IMR-90 (cell line): ENCODE results near the gene WIPF2. TPM values are rescaled to one million over a fixed set of nuclear protein-coding genes. Genes with fewer than 3 reads are reported as not detected.

Experiments used
- ATAC-seq: fragments of 200-7000 bp; cut with Tn5 transposase; 2 replicates; pipeline ENCODE4 v1.9.1; 2020; ENCODE audit warnings: low read depth, mild to moderate bottlenecking, moderate library complexity
- BruUV-seq: library from RNA; stranded (reverse); fragments of 400-500 nt; replicated peaks from 2 replicates; lab custom pipeline; 2021; lab: Mats Ljungman, UMichigan
- CTCF ChIA-PET: fragments of 300-600 bp; formaldehyde crosslinking; extraction: SDS; loops from one replicate; lab custom pipeline; 2021; ENCODE audit warnings: antibody characterized with exemption; lab: Yijun Ruan, JAX
- POLR2A ChIA-PET: fragments of 300-600 bp; sonication (Branson Sonifier 250); formaldehyde crosslinking; loops from one replicate; lab custom pipeline; 2022; ENCODE audit warnings: antibody characterized with exemption; ENCODE audit not compliant: unreplicated experiment; lab: Charles Lee
- DNase-seq: peaks from one replicate; pipeline ENCODE4 v3.0.0; 2013
- H2AFZ ChIP-seq: replicated peaks from 2 replicates; pipeline ENCODE3; 2013; ENCODE audit warnings: low read length, mild to moderate bottlenecking; ENCODE audit not compliant: poor library complexity
- H2AK5ac ChIP-seq: 2 replicates; pipeline ENCODE4 v1.6.1; 2013; ENCODE audit warnings: low read depth, low read length, inconsistent platforms
- H2AK9ac ChIP-seq: replicated peaks from 2 replicates; pipeline ENCODE3; 2013; ENCODE audit warnings: mild to moderate bottlenecking, low read depth, low read length, moderate library complexity; ENCODE audit not compliant: poor library complexity
- H2BK120ac ChIP-seq: 2 replicates; pipeline ENCODE4 v1.6.1; 2013; ENCODE audit warnings: low read depth, low read length, inconsistent platforms
- H2BK15ac ChIP-seq: 3 replicates; pipeline ENCODE4 v1.6.1; 2013; ENCODE audit warnings: low read depth, low read length, inconsistent platforms
- H2BK20ac ChIP-seq: 2 replicates; pipeline ENCODE4 v1.6.1; 2013; ENCODE audit warnings: low read depth, mild to moderate bottlenecking, inconsistent platforms, low read length, moderate library complexity
- H2BK5ac ChIP-seq: 2 replicates; pipeline ENCODE4 v1.6.1; 2013; ENCODE audit warnings: mild to moderate bottlenecking, low read depth, low read length, inconsistent platforms; ENCODE audit not compliant: poor library complexity, severe bottlenecking
- H3K14ac ChIP-seq: replicated peaks from 2 replicates; pipeline ENCODE4 v1.6.1; 2013; ENCODE audit warnings: low read depth, low read length, inconsistent platforms
- H3K18ac ChIP-seq: 2 replicates; pipeline ENCODE4 v1.6.1; 2013; ENCODE audit warnings: low read depth, low read length, control low read depth
- H3K23ac ChIP-seq: 2 replicates; pipeline ENCODE4 v1.6.1; 2013; ENCODE audit warnings: low read depth, low read length, inconsistent platforms
- H3K27ac ChIP-seq: 2 replicates; pipeline ENCODE4 v1.5.1; 2013; ENCODE audit warnings: mild to moderate bottlenecking, control low read depth, low read length; ENCODE audit not compliant: insufficient read depth
- H3K27me3 ChIP-seq: 2 replicates; pipeline ENCODE4 v1.6.1; 2013; ENCODE audit warnings: low read length; ENCODE audit not compliant: control insufficient read depth, insufficient read depth
- H3K36me3 ChIP-seq: 2 replicates; pipeline ENCODE4 v1.6.1; 2013; ENCODE audit warnings: low read length, mixed read lengths; ENCODE audit not compliant: control insufficient read depth, insufficient read depth
- H3K4ac ChIP-seq: 2 replicates; pipeline ENCODE4 v1.6.1; 2013; ENCODE audit warnings: low read depth, low read length, inconsistent platforms
- H3K4me1 ChIP-seq: 2 replicates; pipeline ENCODE4 v1.6.1; 2013; ENCODE audit warnings: low read length, mixed read lengths; ENCODE audit not compliant: control insufficient read depth, insufficient read depth
- H3K4me2 ChIP-seq: 2 replicates; pipeline ENCODE4 v1.6.1; 2013; ENCODE audit warnings: low read depth, mild to moderate bottlenecking, control low read depth, low read length, moderate library complexity
- H3K4me3 ChIP-seq: 2 replicates; pipeline ENCODE4 v1.5.1; 2013; ENCODE audit warnings: low read depth, mild to moderate bottlenecking, control low read depth, low read length, moderate library complexity; ENCODE audit not compliant: insufficient read depth
- H3K56ac ChIP-seq: 2 replicates; pipeline ENCODE4 v1.6.1; 2013; ENCODE audit warnings: low read length, inconsistent platforms; ENCODE audit not compliant: insufficient read depth; ENCODE audit errors: extremely low read depth
- H3K79me1 ChIP-seq, 2 experiments: 2 replicates each; pipeline ENCODE4 v1.6.1; 2013; ENCODE audit warnings: low read length in 2 of 2, inconsistent platforms in 1 of 2, low read depth in 1 of 2
- H3K9ac ChIP-seq: 2 replicates; pipeline ENCODE4 v1.6.1; 2013; ENCODE audit warnings: low read depth, low read length, control low read depth
- H3K9me1 ChIP-seq: 2 replicates; pipeline ENCODE4 v1.6.1; 2013; ENCODE audit warnings: low read length, inconsistent platforms; ENCODE audit not compliant: insufficient read depth
- H3K9me3 ChIP-seq: 2 replicates; pipeline ENCODE4 v1.6.1; 2013; ENCODE audit warnings: low read length; ENCODE audit not compliant: control insufficient read depth, insufficient read depth
- H4K20me1 ChIP-seq: 2 replicates; pipeline ENCODE4 v1.6.1; 2013; ENCODE audit warnings: low read length, inconsistent platforms; ENCODE audit not compliant: insufficient read depth
- H4K5ac ChIP-seq: 2 replicates; pipeline ENCODE4 v1.6.1; 2013; ENCODE audit warnings: mild to moderate bottlenecking, low read depth, low read length, control low read depth
- H4K8ac ChIP-seq, 2 experiments: 2 replicates each; pipeline ENCODE4 v1.6.1; 2013; ENCODE audit warnings: low read depth in 2 of 2, low read length in 2 of 2, control low read depth in 1 of 2, inconsistent platforms in 1 of 2
- H4K91ac ChIP-seq: 2 replicates; pipeline ENCODE4 v1.6.1; 2013; ENCODE audit warnings: low read depth, low read length, inconsistent platforms; ENCODE audit not compliant: insufficient read depth
- MAZ ChIP-seq: IDR thresholded peaks from 2 replicates; pipeline ENCODE4 v1.6.1; 2012; ENCODE audit warnings: low read depth, mild to moderate bottlenecking, low read length, improper control_type of control experiment, moderate library complexity, borderline replicate concordance
- NFE2L2 ChIP-seq: fragments of 150-350 bp; IDR thresholded peaks from 2 replicates; pipeline ENCODE4 v1.6.1; 2016; ENCODE audit warnings: low read depth, mild to moderate bottlenecking, low read length
- RAD21 ChIP-seq: IDR thresholded peaks from 2 replicates; pipeline ENCODE4 v1.6.1; 2012; ENCODE audit warnings: low read length, improper control_type of control experiment
- WGBS, 2 experiments: methylation state at CpG; one replicate each; pipeline versions ENCODE4 v1.1.5 to v1.1.7; 2013; ENCODE audit warnings: missing lambda C conversion rate in 2 of 2; ENCODE audit not compliant: insufficient read length in 1 of 2; ENCODE audit errors: extremely low coverage in 2 of 2; 5-methylcytosine and 5-hydroxymethylcytosine counted together
- dilution Hi-C: fragments of 300-500 bp; cut with HindIII; formaldehyde crosslinking; loops from one replicate; pipeline ENCODE4 v1.14.3; 2018; ENCODE audit warnings: low sequenced_read_pairs; ENCODE audit not compliant: unreplicated experiment
- in situ Hi-C: fragments of 300-500 bp; cut with MboI; formaldehyde crosslinking; loops from 3 replicates; pipeline ENCODE4 v1.14.3; 2019; ENCODE audit warnings: low sequenced_read_pairs, inconsistent platforms, mixed read lengths
- intact Hi-C: fragments of 100-400 bp; cut with micrococcal nuclease; formaldehyde crosslinking; loops from 2 replicates; pipeline ENCODE4 v1.10.0; 2022
- polyA plus RNA-seq, 3 experiments: library from polyadenylated mRNA; depleted of rRNA; stranded (reverse); fragments of >200 nt; gene quantifications; 2 replicates each; pipeline ENCODE4 v1.2.3, GENCODE V29; 2012; ENCODE audit warnings: low replicate concordance in 1 of 3
- total RNA-seq: library from RNA; depleted of rRNA; stranded (reverse); fragments of >200 nt; gene quantifications from 2 replicates; pipeline ENCODE4 v1.2.3, GENCODE V29; 2012
- TF ChIP-seq, protein P1 (sequence below): fragments of 150-350 bp; IDR thresholded peaks from 2 replicates; pipeline ENCODE4 v1.6.1; 2017; ENCODE audit warnings: mild to moderate bottlenecking, antibody characterized with exemption, low read length, low read depth

WIPF2 gene
- total and polyA plus RNA-seq, 2 of the 4 experiments (the other 2 are of a cell fraction), result 2.0 to 8.9 TPM

GRCh38 chr17:40323391-40324381, 104.6 kb downstream of the WIPF2 start:
- no CpG with 5 or more reads among the region's 10 CpGs for WGBS, 2 experiments
- Histone ChIP-seq H3K27me3 (no peaks in the 10 kb centered on the region), H3K18ac (no peak overlapping the region), H2AK9ac (peak overlapping the region; percentile 81), H4K8ac (peak overlapping the region in 1 of 2 experiments; percentile 99; a peak in 2 of 4 replicates), H3K79me1 (peaks cover 15 to 96% of the 10 kb centered on the region in 2 experiments), H3K4me3 (no peak overlapping the region), H3K9me3 (no peaks in the 10 kb centered on the region), H2BK5ac (no peak overlapping the region), H4K91ac (peak overlapping the region; percentile 96), H2BK15ac (no peak overlapping the region; the same call in 2 of the 3 replicates), H2BK120ac (peak overlapping the region; percentile 57), H4K20me1 (peaks cover 76% of the 10 kb centered on the region), H3K9me1 (peaks cover 42% of the 10 kb centered on the region), H3K23ac (peak overlapping the region; percentile 38; the same call in 1 of the 2 replicates), H3K36me3 (no peaks in the 10 kb centered on the region), H2AFZ (peak overlapping the region; percentile 92), H3K9ac (no peak overlapping the region), H2BK20ac (0 out of 2 replicates have a peak overlapping the region, but pooled peaks have one; percentile 3), H3K14ac (peak overlapping the region; percentile 27), H3K4me1 (peaks cover 60% of the 10 kb centered on the region), H3K4me2 (no peak overlapping the region), H4K5ac (no peak overlapping the region), H3K56ac (no peak overlapping the region; the same call in 1 of the 2 replicates), H2AK5ac (peak overlapping the region; percentile 81), H3K4ac (peak overlapping the region; percentile 98), H3K27ac (peak overlapping the region; percentile 30)
- dilution Hi-C loops, result no loop called here
- intact Hi-C loops, result no loop called here
- no TSS peak for BruUV-seq
- DNase-seq (peak; percentile 44), ATAC-seq (0 out of 2 replicates have a peak, but pooled peaks have one; percentile 3)
- TF ChIP-seq MAZ, result 0 out of 2 replicates have a peak, but pooled peaks have one; percentile 21
- TF ChIP-seq RAD21, result no peak
- no peak for TF ChIP-seq NFE2L2
- TF ChIP-seq, protein P1, sequence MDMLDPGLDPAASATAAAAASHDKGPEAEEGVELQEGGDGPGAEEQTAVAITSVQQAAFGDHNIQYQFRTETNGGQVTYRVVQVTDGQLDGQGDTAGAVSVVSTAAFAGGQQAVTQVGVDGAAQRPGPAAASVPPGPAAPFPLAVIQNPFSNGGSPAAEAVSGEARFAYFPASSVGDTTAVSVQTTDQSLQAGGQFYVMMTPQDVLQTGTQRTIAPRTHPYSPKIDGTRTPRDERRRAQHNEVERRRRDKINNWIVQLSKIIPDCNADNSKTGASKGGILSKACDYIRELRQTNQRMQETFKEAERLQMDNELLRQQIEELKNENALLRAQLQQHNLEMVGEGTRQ, result no peak
- ChIA-PET POLR2A (no interaction called here), CTCF (interaction anchor here (1.1 kb wide), 1 partner anchor 70 kb away, joined by 3 read pairs; no protein-coding TSS in a partner anchor)
- in situ Hi-C loops, result no loop called here
